Measurements from ENCODE around the gene PHACTR3. TPM values are rescaled to one million over a fixed set of nuclear protein-coding genes. Genes with fewer than 3 reads are reported as not detected.

PHACTR3 gene
- total RNA-seq, 1 experiment from 2014 or later = not detected

DNA sequence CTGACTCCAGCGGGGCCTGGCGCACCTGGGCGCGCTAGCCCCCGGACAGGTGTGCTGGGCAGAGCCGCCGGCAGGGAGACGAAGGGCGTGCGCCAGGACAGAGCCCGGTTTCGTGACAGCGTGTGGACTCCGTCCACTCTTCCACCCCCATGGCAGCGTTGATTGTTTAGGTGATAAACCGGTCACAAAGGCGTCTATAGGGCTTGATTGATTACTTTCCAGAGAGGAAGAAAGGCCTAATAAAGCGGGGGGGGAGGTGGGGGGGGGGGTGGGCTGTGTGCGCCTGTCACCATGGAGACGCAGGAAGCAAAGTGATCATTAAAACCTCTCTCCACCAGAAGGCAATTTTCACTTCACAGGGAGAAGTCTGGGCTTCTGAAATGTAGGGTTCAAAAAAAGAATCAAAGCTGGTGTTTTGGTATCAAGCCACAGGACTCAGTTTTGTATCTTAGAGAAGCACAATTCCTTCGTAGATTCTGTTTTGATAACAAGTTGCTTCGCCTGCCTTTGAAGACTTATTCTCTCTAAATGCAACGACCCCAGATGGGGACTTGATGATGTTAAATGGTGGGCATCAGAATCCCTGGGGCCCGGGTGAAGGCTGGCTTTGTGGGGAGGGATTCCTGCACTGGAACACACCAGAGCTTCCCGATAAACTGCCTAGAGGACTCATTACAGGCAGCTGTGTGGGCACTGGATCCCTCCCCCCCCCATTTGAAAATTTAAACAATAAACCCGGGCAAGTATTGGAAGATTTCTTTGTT lies 1.4 kb downstream of the PHACTR3 start:
- no peak overlapping the region for H3K4me2 ChIP-seq (ENCODE audit: low read length)
- H3K9me3 ChIP-seq (ENCODE audit: control insufficient read depth in 1 of 2, insufficient read depth in 1 of 2, low read depth in 1 of 2, low read length in 2 of 2) = no peaks in the 10 kb centered on the region
- H2AFZ ChIP-seq (ENCODE audit: low read depth, low read length, poor library complexity, severe bottlenecking) = no peak overlapping the region
- H3K9me2 ChIP-seq (ENCODE audit: insufficient read depth) = no peaks in the 10 kb centered on the region
- no peak overlapping the region for H3K4me3 ChIP-seq (replicated peaks in 1 of 2; ENCODE audit: low read depth in 1 of 2, low read length in 2 of 2)
- peaks cover 52% of the 10 kb centered on the region for H3K27me3 ChIP-seq (ENCODE audit: insufficient read depth, low read length)
- DNase-seq (ENCODE audit: low read depth, low spot score) = no peak
- RAD21 ChIA-PET (ENCODE audit: low non-redundant PET in 1 of 2, low total read pairs in 2 of 2, uncharacterized antibody in 2 of 2, unreplicated experiment in 2 of 2) = no interaction called here
- H4K20me1 ChIP-seq (ENCODE audit: insufficient read depth) = no peaks in the 10 kb centered on the region
- intact Hi-C loops (cut with micrococcal nuclease) = no loop called here
- BruUV-seq (replicated peaks) = no TSS peak
- CTCF ChIA-PET = no interaction called here
- H3K79me2 ChIP-seq (ENCODE audit: insufficient read depth, low read length) = no peaks in the 10 kb centered on the region
- H3K36me3 ChIP-seq (ENCODE audit: control insufficient read depth in 1 of 2, insufficient read depth in 2 of 2, low read length in 2 of 2) = no peaks in the 10 kb centered on the region
- no peak overlapping the region for H3K27ac ChIP-seq (ENCODE audit: low read depth, low read length)
- H3K9ac ChIP-seq (ENCODE audit: low read length) = no peak overlapping the region
- TF ChIP-seq, protein P1, sequence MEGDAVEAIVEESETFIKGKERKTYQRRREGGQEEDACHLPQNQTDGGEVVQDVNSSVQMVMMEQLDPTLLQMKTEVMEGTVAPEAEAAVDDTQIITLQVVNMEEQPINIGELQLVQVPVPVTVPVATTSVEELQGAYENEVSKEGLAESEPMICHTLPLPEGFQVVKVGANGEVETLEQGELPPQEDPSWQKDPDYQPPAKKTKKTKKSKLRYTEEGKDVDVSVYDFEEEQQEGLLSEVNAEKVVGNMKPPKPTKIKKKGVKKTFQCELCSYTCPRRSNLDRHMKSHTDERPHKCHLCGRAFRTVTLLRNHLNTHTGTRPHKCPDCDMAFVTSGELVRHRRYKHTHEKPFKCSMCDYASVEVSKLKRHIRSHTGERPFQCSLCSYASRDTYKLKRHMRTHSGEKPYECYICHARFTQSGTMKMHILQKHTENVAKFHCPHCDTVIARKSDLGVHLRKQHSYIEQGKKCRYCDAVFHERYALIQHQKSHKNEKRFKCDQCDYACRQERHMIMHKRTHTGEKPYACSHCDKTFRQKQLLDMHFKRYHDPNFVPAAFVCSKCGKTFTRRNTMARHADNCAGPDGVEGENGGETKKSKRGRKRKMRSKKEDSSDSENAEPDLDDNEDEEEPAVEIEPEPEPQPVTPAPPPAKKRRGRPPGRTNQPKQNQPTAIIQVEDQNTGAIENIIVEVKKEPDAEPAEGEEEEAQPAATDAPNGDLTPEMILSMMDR (IDR thresholded peaks at IDR 0.05 in 2 of 3, conservative IDR thresholded peaks at IDR 0.05 in 1 of 3; ENCODE audit: borderline replicate concordance in 1 of 3, insufficient read depth in 1 of 3, low read depth in 2 of 3, low read length in 2 of 3) = no peak
- TF ChIP-seq SIN3A (IDR thresholded peaks at IDR 0.05; ENCODE audit: low read depth) = no peak
- no peak for ATAC-seq
- H3K4me1 ChIP-seq (ENCODE audit: control insufficient read depth in 1 of 2, insufficient read depth in 2 of 2, low read length in 2 of 2) = no peaks in the 10 kb centered on the region
- POLR2A ChIA-PET = no interaction called here

DNA sequence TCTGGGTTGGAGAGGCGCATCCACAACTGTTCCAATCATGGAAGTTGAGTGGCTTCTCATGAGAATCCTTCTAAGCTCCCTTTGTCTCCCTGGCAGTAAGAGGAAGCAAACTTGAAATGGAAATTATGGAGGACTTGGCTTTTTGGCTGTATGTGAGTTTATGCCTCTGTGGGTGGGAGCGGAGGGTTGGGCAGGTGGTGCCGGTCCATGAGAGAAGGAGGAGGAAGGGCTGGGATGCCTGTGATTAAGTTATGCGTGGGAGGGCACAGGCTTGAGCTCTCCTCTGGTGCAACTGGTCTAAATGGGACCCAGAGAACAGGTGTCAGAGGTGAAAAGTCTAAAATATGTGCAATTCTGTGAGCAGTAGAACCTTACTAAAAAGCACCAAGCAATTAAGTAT lies 2.2 kb downstream of the PHACTR3 start:
- ChIA-PET RAD21 (ENCODE audit: low non-redundant PET in 1 of 2, low total read pairs in 2 of 2, uncharacterized antibody in 2 of 2, unreplicated experiment in 2 of 2) (no interaction called here), POLR2A (no interaction called here), CTCF (no interaction called here)
- DNase-seq (ENCODE audit: low read depth, low spot score) = no peak
- Histone ChIP-seq H3K4me3 (replicated peaks in 1 of 2; ENCODE audit: low read depth in 1 of 2, low read length in 2 of 2) (no peak overlapping the region), H3K27ac (ENCODE audit: low read depth, low read length) (no peak overlapping the region), H3K4me1 (ENCODE audit: control insufficient read depth in 1 of 2, insufficient read depth in 2 of 2, low read length in 2 of 2) (no peaks in the 10 kb centered on the region), H3K36me3 (ENCODE audit: control insufficient read depth in 1 of 2, insufficient read depth in 2 of 2, low read length in 2 of 2) (no peaks in the 10 kb centered on the region), H3K9ac (ENCODE audit: low read length) (no peak overlapping the region), H3K4me2 (ENCODE audit: low read length) (no peak overlapping the region), H3K9me3 (ENCODE audit: control insufficient read depth in 1 of 2, insufficient read depth in 1 of 2, low read depth in 1 of 2, low read length in 2 of 2) (no peaks in the 10 kb centered on the region), H4K20me1 (ENCODE audit: insufficient read depth) (no peaks in the 10 kb centered on the region), H2AFZ (ENCODE audit: low read depth, low read length, poor library complexity, severe bottlenecking) (no peak overlapping the region), H3K9me2 (ENCODE audit: insufficient read depth) (no peaks in the 10 kb centered on the region), H3K27me3 (ENCODE audit: insufficient read depth, low read length) (peaks cover 45% of the 10 kb centered on the region), H3K79me2 (ENCODE audit: insufficient read depth, low read length) (no peaks in the 10 kb centered on the region)
- BruUV-seq (replicated peaks) = no TSS peak
- no peak for ATAC-seq
- intact Hi-C loops (cut with micrococcal nuclease) = no loop called here
- TF ChIP-seq EZH2phosphoT487 (IDR thresholded peaks at IDR 0.05; ENCODE audit: borderline replicate concordance) = no peak
- no peak for TF ChIP-seq SP1 (IDR thresholded peaks at IDR 0.05; ENCODE audit: low read depth)
- TF ChIP-seq TCF7L2 (IDR thresholded peaks at IDR 0.05; ENCODE audit: borderline replicate concordance, extremely low read depth, insufficient read depth, insufficient read length) = no peak
- no peak for TF ChIP-seq JUND (IDR thresholded peaks at IDR 0.05)
- TF ChIP-seq YY1 (IDR thresholded peaks at IDR 0.05; ENCODE audit: extremely low read depth, insufficient replicate concordance, low read depth, low read length) = no peak
- TF ChIP-seq, protein P2, sequence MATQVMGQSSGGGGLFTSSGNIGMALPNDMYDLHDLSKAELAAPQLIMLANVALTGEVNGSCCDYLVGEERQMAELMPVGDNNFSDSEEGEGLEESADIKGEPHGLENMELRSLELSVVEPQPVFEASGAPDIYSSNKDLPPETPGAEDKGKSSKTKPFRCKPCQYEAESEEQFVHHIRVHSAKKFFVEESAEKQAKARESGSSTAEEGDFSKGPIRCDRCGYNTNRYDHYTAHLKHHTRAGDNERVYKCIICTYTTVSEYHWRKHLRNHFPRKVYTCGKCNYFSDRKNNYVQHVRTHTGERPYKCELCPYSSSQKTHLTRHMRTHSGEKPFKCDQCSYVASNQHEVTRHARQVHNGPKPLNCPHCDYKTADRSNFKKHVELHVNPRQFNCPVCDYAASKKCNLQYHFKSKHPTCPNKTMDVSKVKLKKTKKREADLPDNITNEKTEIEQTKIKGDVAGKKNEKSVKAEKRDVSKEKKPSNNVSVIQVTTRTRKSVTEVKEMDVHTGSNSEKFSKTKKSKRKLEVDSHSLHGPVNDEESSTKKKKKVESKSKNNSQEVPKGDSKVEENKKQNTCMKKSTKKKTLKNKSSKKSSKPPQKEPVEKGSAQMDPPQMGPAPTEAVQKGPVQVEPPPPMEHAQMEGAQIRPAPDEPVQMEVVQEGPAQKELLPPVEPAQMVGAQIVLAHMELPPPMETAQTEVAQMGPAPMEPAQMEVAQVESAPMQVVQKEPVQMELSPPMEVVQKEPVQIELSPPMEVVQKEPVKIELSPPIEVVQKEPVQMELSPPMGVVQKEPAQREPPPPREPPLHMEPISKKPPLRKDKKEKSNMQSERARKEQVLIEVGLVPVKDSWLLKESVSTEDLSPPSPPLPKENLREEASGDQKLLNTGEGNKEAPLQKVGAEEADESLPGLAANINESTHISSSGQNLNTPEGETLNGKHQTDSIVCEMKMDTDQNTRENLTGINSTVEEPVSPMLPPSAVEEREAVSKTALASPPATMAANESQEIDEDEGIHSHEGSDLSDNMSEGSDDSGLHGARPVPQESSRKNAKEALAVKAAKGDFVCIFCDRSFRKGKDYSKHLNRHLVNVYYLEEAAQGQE (IDR thresholded peaks at IDR 0.05; ENCODE audit: low read depth) = no peak
- TF ChIP-seq ZFX (IDR thresholded peaks at IDR 0.05) = no peak

Data from HCT116 (cell line).